ENCODE results near the gene CCDC14.
"Not testable (repeated sequence)": the region's sequence is repeated elsewhere in the genome, so short reads cannot be mapped to it uniquely, and the experiment has no call there.

The CCDC14 gene

DNA sequence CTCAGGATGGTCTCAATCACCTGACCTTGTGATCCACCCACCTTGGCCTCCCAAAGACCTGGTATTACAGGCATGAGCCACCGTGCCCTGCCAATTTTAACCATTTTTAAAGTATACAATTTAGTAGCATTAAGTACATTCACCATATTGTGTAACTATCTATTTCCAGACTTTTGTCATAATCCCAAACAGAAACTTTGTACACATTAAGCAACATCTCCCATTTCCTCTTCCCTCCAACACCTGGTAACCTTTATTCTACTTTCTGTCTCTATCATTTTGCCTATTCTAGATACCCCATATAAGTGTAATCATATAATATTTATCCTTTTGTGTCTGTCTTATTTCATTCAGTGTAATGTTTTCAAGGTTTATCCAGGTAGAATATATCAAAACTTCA lies 68.0 kb downstream of the CCDC14 start:
- Mint-ChIP-seq H3K4me3 (no peak overlapping the region), H3K4me1 (no peaks in the 10 kb centered on the region), H3K9me3 (peaks cover 68% of the 10 kb centered on the region), H3K27ac (no peak overlapping the region), H3K27me3 (ENCODE audit: low read depth, poor library complexity) (no peaks in the 10 kb centered on the region), H3K36me3 (ENCODE audit: low read depth) (peaks cover 7% of the 10 kb centered on the region)
- DNase-seq = no peak
- TF ChIP-seq CTCF (IDR thresholded peaks at IDR 0.05) = no peak

- no peak overlapping the region for H3K4me3 Mint-ChIP-seq
- no peak for TF ChIP-seq CTCF (IDR thresholded peaks at IDR 0.05)
- no peaks in the 10 kb centered on the region for H3K4me1 Mint-ChIP-seq
- H3K36me3 Mint-ChIP-seq (ENCODE audit: low read depth) = peaks cover 7% of the 10 kb centered on the region
- H3K9me3 Mint-ChIP-seq = peaks cover 73% of the 10 kb centered on the region
- H3K27me3 Mint-ChIP-seq (ENCODE audit: low read depth, poor library complexity) = no peaks in the 10 kb centered on the region
- DNase-seq = no peak
- H3K27ac Mint-ChIP-seq = no peak overlapping the region
These were observed 68.8 kb downstream of the CCDC14 start for GRCh38 chr3:123892195-123892594.

DNA sequence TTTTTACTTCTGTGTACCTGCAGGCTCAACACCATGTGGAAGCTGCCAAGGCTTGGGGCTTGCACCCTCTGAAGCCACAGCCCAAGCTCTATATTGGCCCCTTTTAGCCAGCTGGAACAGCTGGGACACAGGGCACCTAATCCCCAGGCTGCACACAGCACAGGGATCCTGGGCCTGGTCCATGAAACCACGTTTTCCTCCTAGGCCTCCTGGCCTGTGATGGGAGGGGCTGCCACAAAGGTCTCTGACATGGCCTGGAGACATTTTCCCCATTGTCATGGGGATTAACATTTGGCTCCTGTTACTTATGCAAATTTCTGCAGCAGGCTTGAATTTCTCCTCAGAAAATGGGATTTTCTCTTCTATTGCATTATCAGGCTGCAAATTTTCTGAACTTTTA lies 70.0 kb downstream of the CCDC14 start:
- not testable (repeated sequence) for H3K36me3 Mint-ChIP-seq (ENCODE audit: low read depth); H3K27ac Mint-ChIP-seq; H3K4me3 Mint-ChIP-seq; H3K27me3 Mint-ChIP-seq (ENCODE audit: low read depth, poor library complexity); H3K4me1 Mint-ChIP-seq; DNase-seq
- H3K9me3 Mint-ChIP-seq = peaks cover 74% of the 10 kb centered on the region

- not testable (repeated sequence) for H3K27ac Mint-ChIP-seq; H3K27me3 Mint-ChIP-seq (ENCODE audit: low read depth, poor library complexity)
- peaks cover 74% of the 10 kb centered on the region for H3K9me3 Mint-ChIP-seq
These were observed 70.9 kb downstream of the CCDC14 start for GRCh38 chr3:123890162-123890561.

GRCh38 chr3:123884993-123885392 lies 76.0 kb downstream of the CCDC14 start:
- Mint-ChIP-seq H3K4me3 (peak overlapping the region; percentile 57), H3K27me3 (ENCODE audit: low read depth, poor library complexity) (peaks cover 30% of the 10 kb centered on the region)

More at GRCh38 chr3:123890162-123890561, 70.9 kb downstream of the CCDC14 start:
- not testable (repeated sequence) for DNase-seq; H3K36me3 Mint-ChIP-seq (ENCODE audit: low read depth); H3K4me1 Mint-ChIP-seq; H3K4me3 Mint-ChIP-seq

DNA sequence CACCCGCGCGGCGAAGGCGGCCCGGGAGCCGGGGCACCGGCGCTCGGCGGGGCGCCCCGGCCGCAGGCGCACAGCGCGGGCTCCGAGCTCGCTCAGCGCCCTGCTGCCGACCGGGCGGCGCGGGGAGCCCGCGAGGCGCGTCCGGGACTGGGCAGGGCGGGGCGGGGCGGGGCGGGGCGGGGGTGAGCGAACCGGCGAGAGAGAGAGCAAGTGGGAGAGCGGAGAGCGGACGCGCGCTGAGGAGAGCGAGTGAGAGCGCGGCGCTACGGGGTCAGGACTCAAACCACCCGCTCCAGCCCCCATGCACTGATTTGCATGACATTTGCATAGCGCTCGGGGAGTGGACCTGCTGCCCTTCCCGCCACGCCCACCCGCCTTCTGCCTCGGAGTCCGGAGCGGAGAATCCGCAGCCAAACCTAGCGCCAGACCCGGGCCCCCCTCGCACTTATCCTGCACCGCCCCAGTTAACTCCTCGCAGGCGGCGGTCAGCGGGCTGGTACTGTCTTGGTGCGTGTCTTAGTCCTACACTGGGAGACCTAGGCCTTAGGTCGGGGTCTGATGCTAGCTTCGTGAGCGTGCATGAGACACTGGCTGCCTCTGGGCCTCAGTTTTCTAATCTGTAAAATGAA lies 76.7 kb downstream of the CCDC14 start, which contains the start of gene MYLK:
TSS of gene MYLK (minus strand) at position 130 of the 629 bp plus-strand sequence. CDS start 90,491 bp downstream, outside the sequence.
- DNase-seq = peak; percentile 99
- peaks cover 33% of the 10 kb centered on the region for H3K27me3 Mint-ChIP-seq (ENCODE audit: low read depth, poor library complexity)
- H3K4me1 Mint-ChIP-seq = peaks cover 15% of the 10 kb centered on the region
- no peaks in the 10 kb centered on the region for H3K36me3 Mint-ChIP-seq (ENCODE audit: low read depth)
- no peak for TF ChIP-seq CTCF (IDR thresholded peaks at IDR 0.05)
- peak within 1 kb of the TSS; percentile 82 for H3K4me3 Mint-ChIP-seq
- H3K27ac Mint-ChIP-seq = no peak within 1 kb of the TSS
- peaks cover 19% of the 10 kb centered on the region for H3K9me3 Mint-ChIP-seq

More at GRCh38 chr3:123884993-123885392, 76.0 kb downstream of the CCDC14 start:
- no peak overlapping the region for H3K27ac Mint-ChIP-seq
- H3K4me1 Mint-ChIP-seq = peaks cover 15% of the 10 kb centered on the region
- TF ChIP-seq CTCF (IDR thresholded peaks at IDR 0.05) = no peak
- H3K36me3 Mint-ChIP-seq (ENCODE audit: low read depth) = no peaks in the 10 kb centered on the region
- peaks cover 24% of the 10 kb centered on the region for H3K9me3 Mint-ChIP-seq
- DNase-seq = no peak

- Mint-ChIP-seq H3K27ac (no peak overlapping the region), H3K4me1 (peaks cover 15% of the 10 kb centered on the region), H3K4me3 (peak overlapping the region; percentile 82), H3K9me3 (peaks cover 13% of the 10 kb centered on the region), H3K27me3 (ENCODE audit: low read depth, poor library complexity) (peaks cover 34% of the 10 kb centered on the region), H3K36me3 (ENCODE audit: low read depth) (no peaks in the 10 kb centered on the region)
- peak; percentile 36 for DNase-seq
- no peak for TF ChIP-seq CTCF (IDR thresholded peaks at IDR 0.05)
These were observed 77.3 kb downstream of the CCDC14 start for GRCh38 chr3:123883701-123884202.

Measured in nephron progenitor cell (in vitro differentiated cells).